K562 (cell line): Measurements from ENCODE around the gene RNF40. TPM values are rescaled to one million over a fixed set of nuclear protein-coding genes. Genes with fewer than 3 reads are reported as not detected.

Experiments used
- ATF3 ChIP-seq, 2 experiments: fragments of 450-650 bp in 1 of 2; sonication (generic) in 1 of 2; formaldehyde crosslinking in 1 of 2; IDR thresholded peaks in 1 of 2; conservative IDR thresholded peaks in 1 of 2; 2 replicates each; pipeline versions ENCODE4 v1.6.1 to v1.8.1; 2016 to 2023; ENCODE audit warnings: mild to moderate bottlenecking in 2 of 2, moderate library complexity in 2 of 2, inconsistent platforms in 1 of 2, missing genetic modification reagents in 1 of 2
- CBFB ChIP-seq: sonication (generic); formaldehyde crosslinking; IDR thresholded peaks from 2 replicates; pipeline ENCODE4 v1.4.0; 2020; ENCODE audit warnings: mild to moderate bottlenecking, missing genetic modification reagents
- EWSR1 ChIP-seq: fragments of 450-650 bp; IDR thresholded peaks from 2 replicates; pipeline ENCODE4 v1.6.1; 2018; ENCODE audit warnings: borderline replicate concordance, mild to moderate bottlenecking, low read depth, moderate library complexity; ENCODE audit not compliant: partially characterized antibody
- HNRNPK ChIP-seq: fragments of 200-400 bp; formaldehyde crosslinking; IDR thresholded peaks from one replicate; pipeline ENCODE4 v1.6.1; 2018; ENCODE audit warnings: mild to moderate bottlenecking, low read depth, low read length; ENCODE audit not compliant: poor library complexity, severe bottlenecking
- KLF16 ChIP-seq: IDR thresholded peaks from 2 replicates; pipeline ENCODE4 v1.6.1; 2016; ENCODE audit warnings: antibody characterized with exemption
- NR1H2 ChIP-seq: sonication (generic); formaldehyde crosslinking; IDR thresholded peaks from 2 replicates; pipeline ENCODE4 v1.4.0; 2020; ENCODE audit warnings: mild to moderate bottlenecking, missing genetic modification reagents
- POLR2G ChIP-seq: fragments of 200-400 bp; formaldehyde crosslinking; IDR thresholded peaks from 2 replicates; pipeline ENCODE4 v1.6.1; 2017; ENCODE audit warnings: low read depth, mild to moderate bottlenecking, antibody characterized with exemption, low read length, moderate library complexity
- PRMT5 ChIP-seq: sonication (generic); formaldehyde crosslinking; IDR thresholded peaks from 2 replicates; pipeline ENCODE4 v1.5.0; 2020; ENCODE audit warnings: missing genetic modification reagents
- RHOXF2B ChIP-seq: fragments of 250-450 bp; sonication (Bioruptor Pico); conservative IDR thresholded peaks from 2 replicates; pipeline ENCODE4 v1.5.1; 2021
- RUNX1 ChIP-seq: sonication (generic); IDR thresholded peaks from 2 replicates; pipeline ENCODE4 v1.6.1; 2016; ENCODE audit warnings: antibody characterized with exemption, low read depth
- ZNF445 ChIP-seq: fragments of 250-450 bp; sonication (Bioruptor Pico); IDR thresholded peaks from 2 replicates; pipeline ENCODE4 v1.4.0; 2020; ENCODE audit warnings: low read depth, mild to moderate bottlenecking, moderate library complexity
- polyA plus RNA-seq, 8 experiments: library from polyadenylated mRNA; depleted of rRNA in 4 of 8; stranded (reverse) in 5 of 8; unstranded in 3 of 8; fragments of >200 nt; fragmentation: Nextera tagmentation in 2 of 8; fragmentation: Illumina TruSeq in 1 of 8; extraction: Ambion mirVana in 2 of 8; extraction: Trizol in 1 of 8; gene quantifications; 2 replicates each; pipeline versions ENCODE4 v1.2.1 to v1.2.3, GENCODE V29; 2011 to 2014; ENCODE audit warnings: inconsistent platforms in 1 of 8, missing spikeins in 1 of 8
- total RNA-seq, 7 experiments: library from RNA; depleted of rRNA in 6 of 7; stranded (reverse); fragments of >200 nt in 6 of 7; fragmentation: Illumina TruSeq in 2 of 7; extraction: Trizol in 2 of 7; gene quantifications; 2 replicates each; pipeline versions ENCODE4 v1.2.1 to v1.2.3, GENCODE V29; 2011 to 2021; ENCODE audit warnings: low replicate concordance in 1 of 7
- TF ChIP-seq, protein P1 (sequence below): fragments of 450-650 bp; IDR thresholded peaks from 2 replicates; pipeline ENCODE4 v1.6.1; 2017; ENCODE audit warnings: antibody characterized with exemption, mild to moderate bottlenecking
- TF ChIP-seq, protein P2 (sequence below): fragments of 250-450 bp; sonication (Bioruptor Pico); IDR thresholded peaks from 2 replicates; pipeline ENCODE4 v1.4.0; 2020; ENCODE audit warnings: mild to moderate bottlenecking, moderate library complexity
- TF ChIP-seq, protein P3 (sequence below), 3 experiments: IDR thresholded peaks in 2 of 3; conservative IDR thresholded peaks in 1 of 3; 2 replicates each; pipeline ENCODE4 v1.5.1; 2011 to 2012; ENCODE audit warnings: low read length in 3 of 3, mild to moderate bottlenecking in 3 of 3, control low read depth in 2 of 3, improper control_type of control experiment in 1 of 3, inconsistent platforms in 1 of 3, low read depth in 1 of 3, mixed read lengths in 1 of 3, moderate library complexity in 1 of 3; ENCODE audit not compliant: insufficient read depth in 2 of 3
- TF ChIP-seq, protein P4 (sequence below): fragments of 450-650 bp; conservative IDR thresholded peaks from 2 replicates; pipeline ENCODE4 v1.6.1; 2016; ENCODE audit warnings: missing genetic modification characterization, low read depth, mild to moderate bottlenecking, missing compliant biosample characterization, moderate library complexity

RNF40 gene
- total and polyA plus RNA-seq, 9 of the 15 experiments (the other 6 are each of a cell fraction or from before 2014, with no cell fraction given) = 6.2 to 129 (median 81.5) TPM

DNA sequence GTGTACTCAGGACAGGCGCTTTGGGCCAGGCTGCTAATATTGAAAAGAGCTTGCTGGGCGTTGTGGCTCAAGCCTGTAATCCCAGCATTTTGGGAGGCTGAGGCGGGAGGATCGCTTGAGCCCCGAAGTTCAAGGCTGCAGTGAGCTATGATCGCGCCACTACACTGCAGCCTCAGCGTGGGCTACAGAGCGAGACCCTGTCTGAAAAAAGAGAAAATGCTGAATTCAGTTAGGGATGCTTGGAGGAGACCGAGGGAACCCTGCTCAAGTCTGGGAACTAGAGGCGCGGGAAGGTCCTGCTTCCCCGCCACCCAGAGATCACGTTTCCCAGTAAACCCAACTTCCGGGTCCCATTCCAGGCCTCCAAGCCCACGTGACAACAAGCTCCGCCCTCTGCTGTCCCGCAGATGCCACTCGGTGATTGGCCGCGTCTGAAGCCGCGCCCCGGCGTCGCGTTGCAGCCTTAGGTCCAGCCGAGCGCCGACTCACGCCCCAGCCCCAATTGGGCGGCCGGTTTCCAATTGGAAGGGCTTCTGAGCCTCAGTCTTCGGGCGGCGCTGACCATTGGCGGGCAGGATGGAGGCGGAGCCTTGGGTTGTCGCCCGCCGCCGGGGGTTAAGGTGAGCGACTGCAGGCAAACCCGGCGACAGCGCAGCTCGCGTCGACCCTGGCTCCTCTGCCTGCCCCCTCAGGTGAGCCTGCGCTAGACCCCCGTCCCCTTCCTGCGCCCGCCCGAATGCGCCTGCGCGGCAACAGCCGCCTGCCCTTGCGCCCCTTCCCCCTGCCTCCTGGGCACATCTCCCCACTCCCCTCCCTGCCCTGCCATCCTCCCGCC, 14.1 kb upstream of the RNF40 start, which contains the start of gene PHKG2 (continued):
- TF ChIP-seq RHOXF2B (CRISPR knock-in tag) = no peak
- TF ChIP-seq PRMT5 = no peak
- TF ChIP-seq, protein P1, sequence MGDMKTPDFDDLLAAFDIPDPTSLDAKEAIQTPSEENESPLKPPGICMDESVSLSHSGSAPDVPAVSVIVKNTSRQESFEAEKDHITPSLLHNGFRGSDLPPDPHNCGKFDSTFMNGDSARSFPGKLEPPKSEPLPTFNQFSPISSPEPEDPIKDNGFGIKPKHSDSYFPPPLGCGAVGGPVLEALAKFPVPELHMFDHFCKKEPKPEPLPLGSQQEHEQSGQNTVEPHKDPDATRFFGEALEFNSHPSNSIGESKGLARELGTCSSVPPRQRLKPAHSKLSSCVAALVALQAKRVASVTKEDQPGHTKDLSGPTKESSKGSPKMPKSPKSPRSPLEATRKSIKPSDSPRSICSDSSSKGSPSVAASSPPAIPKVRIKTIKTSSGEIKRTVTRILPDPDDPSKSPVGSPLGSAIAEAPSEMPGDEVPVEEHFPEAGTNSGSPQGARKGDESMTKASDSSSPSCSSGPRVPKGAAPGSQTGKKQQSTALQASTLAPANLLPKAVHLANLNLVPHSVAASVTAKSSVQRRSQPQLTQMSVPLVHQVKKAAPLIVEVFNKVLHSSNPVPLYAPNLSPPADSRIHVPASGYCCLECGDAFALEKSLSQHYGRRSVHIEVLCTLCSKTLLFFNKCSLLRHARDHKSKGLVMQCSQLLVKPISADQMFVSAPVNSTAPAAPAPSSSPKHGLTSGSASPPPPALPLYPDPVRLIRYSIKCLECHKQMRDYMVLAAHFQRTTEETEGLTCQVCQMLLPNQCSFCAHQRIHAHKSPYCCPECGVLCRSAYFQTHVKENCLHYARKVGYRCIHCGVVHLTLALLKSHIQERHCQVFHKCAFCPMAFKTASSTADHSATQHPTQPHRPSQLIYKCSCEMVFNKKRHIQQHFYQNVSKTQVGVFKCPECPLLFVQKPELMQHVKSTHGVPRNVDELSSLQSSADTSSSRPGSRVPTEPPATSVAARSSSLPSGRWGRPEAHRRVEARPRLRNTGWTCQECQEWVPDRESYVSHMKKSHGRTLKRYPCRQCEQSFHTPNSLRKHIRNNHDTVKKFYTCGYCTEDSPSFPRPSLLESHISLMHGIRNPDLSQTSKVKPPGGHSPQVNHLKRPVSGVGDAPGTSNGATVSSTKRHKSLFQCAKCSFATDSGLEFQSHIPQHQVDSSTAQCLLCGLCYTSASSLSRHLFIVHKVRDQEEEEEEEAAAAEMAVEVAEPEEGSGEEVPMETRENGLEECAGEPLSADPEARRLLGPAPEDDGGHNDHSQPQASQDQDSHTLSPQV = no peak
- TF ChIP-seq NR1H2 (CRISPR knock-in tag) = no peak
- peak; percentile 89 for TF ChIP-seq POLR2G
- TF ChIP-seq, protein P2, sequence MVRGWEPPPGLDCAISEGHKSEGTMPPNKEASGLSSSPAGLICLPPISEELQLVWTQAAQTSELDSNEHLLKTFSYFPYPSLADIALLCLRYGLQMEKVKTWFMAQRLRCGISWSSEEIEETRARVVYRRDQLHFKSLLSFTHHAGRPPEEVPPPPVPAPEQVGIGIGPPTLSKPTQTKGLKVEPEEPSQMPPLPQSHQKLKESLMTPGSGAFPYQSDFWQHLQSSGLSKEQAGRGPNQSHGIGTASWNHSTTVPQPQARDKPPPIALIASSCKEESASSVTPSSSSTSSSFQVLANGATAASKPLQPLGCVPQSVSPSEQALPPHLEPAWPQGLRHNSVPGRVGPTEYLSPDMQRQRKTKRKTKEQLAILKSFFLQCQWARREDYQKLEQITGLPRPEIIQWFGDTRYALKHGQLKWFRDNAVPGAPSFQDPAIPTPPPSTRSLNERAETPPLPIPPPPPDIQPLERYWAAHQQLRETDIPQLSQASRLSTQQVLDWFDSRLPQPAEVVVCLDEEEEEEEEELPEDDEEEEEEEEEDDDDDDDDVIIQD (CRISPR knock-in tag) = no peak
- TF ChIP-seq CBFB (CRISPR knock-in tag) = no peak
- TF ChIP-seq, protein P3, sequence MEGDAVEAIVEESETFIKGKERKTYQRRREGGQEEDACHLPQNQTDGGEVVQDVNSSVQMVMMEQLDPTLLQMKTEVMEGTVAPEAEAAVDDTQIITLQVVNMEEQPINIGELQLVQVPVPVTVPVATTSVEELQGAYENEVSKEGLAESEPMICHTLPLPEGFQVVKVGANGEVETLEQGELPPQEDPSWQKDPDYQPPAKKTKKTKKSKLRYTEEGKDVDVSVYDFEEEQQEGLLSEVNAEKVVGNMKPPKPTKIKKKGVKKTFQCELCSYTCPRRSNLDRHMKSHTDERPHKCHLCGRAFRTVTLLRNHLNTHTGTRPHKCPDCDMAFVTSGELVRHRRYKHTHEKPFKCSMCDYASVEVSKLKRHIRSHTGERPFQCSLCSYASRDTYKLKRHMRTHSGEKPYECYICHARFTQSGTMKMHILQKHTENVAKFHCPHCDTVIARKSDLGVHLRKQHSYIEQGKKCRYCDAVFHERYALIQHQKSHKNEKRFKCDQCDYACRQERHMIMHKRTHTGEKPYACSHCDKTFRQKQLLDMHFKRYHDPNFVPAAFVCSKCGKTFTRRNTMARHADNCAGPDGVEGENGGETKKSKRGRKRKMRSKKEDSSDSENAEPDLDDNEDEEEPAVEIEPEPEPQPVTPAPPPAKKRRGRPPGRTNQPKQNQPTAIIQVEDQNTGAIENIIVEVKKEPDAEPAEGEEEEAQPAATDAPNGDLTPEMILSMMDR (IDR thresholded peaks at IDR 0.05 in 2 of 3, conservative IDR thresholded peaks at IDR 0.05 in 1 of 3; ENCODE audit: insufficient read depth in 2 of 3, low read depth in 1 of 3, low read length in 3 of 3) = no peak
- TF ChIP-seq HNRNPK = no peak
- TF ChIP-seq RUNX1 = 0 out of 2 replicates have a peak, but pooled peaks have one; percentile 11
- TF ChIP-seq, protein P4, sequence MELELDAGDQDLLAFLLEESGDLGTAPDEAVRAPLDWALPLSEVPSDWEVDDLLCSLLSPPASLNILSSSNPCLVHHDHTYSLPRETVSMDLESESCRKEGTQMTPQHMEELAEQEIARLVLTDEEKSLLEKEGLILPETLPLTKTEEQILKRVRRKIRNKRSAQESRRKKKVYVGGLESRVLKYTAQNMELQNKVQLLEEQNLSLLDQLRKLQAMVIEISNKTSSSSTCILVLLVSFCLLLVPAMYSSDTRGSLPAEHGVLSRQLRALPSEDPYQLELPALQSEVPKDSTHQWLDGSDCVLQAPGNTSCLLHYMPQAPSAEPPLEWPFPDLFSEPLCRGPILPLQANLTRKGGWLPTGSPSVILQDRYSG = no peak
- no peak for TF ChIP-seq KLF16
- no peak; the same call in 1 of the 2 replicates for TF ChIP-seq ATF3 (IDR thresholded peaks at IDR 0.05)
- TF ChIP-seq ATF3 (CRISPR knock-in tag; conservative IDR thresholded peaks at IDR 0.05) = no peak
- no peak for TF ChIP-seq ZNF445
- TF ChIP-seq EWSR1 = no peak
